LHCN-M2 (cell line): Measurements from ENCODE around the gene C7orf57. TPM values are rescaled to one million over a fixed set of nuclear protein-coding genes. Genes with fewer than 3 reads are reported as not detected.

Experiments used
- DNase-seq: peaks from one replicate; pipeline ENCODE4 v3.0.0-alpha.2; 2012; ENCODE audit warnings: low read depth
- polyA plus RNA-seq: library from polyadenylated mRNA; unstranded; fragments of >200 nt; gene quantifications from one replicate; pipeline ENCODE4 v1.2.1, GENCODE V29; 2012; ENCODE audit warnings: missing spikeins
- total RNA-seq: library from RNA; depleted of rRNA; stranded (reverse); fragments of >200 nt; gene quantifications from 2 replicates; pipeline ENCODE4 v1.2.3, GENCODE V29; 2014; rRNA removed

Gene C7orf57
- total RNA-seq: 0.13 and 0.29 TPM in 2 replicates
- 0.19 TPM for polyA plus RNA-seq

DNA sequence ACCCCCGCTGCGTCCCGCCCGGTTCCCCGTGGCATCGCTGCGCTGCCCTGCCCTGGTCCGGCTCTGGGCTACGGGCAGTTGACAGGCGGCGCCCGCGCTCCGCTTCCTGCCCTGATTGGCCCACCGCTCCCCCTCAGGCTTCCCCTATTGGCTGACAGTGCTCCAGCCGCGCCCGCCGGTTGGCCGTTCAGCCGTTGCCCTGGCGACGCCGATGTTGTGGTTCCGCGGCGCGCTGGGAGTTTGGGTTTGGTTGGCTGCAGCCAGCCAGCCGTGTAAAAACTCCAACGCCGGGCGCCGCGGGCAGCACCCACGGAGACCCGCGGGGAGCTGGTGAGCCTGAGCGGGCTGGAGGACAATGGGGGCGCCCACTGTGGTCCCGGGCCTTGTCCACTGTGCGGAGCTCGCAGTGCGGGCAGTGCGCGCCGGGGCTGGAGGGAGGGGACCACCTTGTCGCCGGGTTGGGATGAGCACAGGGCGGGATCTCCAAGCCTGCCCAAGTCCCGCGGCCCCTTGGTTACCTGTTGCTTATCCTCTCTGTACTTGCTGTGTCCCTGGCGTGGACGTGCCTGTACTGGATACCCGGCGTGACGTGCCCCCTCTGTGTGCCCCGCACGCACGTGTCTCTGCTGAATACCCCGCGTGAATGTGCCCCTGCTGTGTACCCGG is at the start of gene C7orf57:
C7orf57 (plus strand) TSS at position 243 of the 666 bp plus-strand sequence. CDS start 766 bp downstream, outside the sequence.
- peak; percentile 88 for DNase-seq

DNA sequence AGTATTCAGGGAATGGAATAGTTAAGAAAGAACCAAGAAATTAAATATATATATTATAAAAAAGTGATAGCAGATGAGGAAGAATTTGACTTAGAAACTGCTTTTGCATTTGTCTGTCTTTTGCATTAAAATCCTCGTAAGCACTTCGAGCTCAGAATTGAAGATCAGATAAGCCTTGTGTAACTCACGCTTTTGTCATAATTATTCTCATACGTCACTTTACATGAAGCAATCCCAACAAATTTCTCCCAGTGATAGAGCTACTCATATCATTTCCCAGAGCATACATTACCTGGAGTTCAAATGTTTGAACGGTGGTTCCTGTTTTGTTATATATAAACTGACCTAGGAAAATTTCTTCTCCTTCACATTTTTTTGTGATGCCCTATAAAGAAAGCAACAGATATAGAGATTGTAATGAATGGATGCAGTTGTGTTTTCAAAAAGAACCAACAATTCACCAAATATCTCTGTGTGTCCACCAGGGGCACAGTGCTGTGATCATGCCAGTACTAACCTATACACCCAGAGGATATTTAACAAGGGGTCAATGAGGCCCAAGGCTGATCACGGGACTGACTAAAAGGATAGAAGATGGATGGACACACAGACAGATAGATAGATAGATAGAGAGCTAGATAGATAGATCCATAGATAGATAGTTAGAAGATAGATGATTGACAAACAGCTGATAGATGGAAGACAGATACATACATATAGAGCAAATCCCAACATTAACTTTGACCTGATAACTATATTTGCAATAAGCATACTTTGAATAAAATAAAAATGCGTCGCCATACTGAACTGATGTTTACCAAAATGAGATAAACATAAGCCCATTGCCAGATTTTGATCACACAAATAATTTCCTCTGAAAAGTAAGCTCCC is 46.6 kb upstream of the C7orf57 start:
- no peak for DNase-seq

DNA sequence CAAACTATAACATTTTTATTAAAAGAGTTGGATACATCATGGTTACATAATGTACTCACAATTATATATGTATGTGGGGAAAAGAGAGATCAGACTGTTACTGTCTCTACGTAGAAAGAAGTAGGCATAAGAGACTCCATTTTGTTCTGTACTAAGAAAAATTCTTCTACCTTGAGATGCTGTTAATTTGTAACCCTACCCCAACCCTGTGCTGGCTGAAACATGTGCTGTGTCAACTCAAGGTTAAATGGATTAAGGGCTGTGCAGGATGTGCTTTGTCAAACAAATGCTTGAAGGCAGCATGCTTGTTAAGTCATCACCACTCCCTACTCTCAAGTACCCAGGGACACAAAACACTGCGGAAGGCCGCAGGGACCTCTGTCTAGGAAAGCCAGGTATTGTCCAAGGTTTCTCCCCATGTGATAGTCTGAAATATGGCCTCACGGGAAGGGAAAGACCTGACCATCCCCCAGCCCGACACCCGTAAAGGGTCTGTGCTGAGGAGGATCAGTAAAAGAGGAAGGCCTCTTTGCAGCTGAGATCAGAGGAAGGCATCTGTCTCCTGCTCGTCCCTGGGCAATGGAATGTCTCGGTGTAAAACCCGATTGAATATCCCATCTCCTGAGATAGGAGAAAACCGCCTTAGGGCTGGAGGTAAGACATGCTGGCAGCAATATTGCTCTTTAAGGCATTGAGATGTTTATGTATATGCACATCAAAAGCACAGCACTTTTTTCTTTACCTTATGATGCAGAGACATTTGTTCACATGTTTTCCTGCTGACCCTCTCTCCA is 45.5 kb upstream of the C7orf57 start:
- peak; percentile 13 for DNase-seq

DNA sequence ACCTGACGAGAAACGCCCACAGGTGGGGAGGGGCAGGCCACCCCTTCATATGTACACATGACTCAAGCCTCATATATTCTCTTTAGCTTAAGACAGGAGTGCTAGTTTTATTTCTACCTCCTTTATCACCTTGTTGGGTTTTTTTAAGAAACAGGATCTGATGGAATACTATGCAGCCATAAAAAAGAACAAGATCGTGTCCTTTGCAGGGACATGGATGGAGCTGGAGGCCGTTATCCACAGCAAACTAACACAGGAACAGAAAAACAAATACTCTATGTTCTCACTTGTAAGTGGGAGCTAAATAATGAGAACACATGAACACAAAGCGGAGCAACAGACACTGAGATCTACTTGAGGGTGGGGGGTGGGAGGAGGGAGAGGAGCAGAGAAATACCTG is 44.8 kb upstream of the C7orf57 start:
- DNase-seq: no peak

DNA sequence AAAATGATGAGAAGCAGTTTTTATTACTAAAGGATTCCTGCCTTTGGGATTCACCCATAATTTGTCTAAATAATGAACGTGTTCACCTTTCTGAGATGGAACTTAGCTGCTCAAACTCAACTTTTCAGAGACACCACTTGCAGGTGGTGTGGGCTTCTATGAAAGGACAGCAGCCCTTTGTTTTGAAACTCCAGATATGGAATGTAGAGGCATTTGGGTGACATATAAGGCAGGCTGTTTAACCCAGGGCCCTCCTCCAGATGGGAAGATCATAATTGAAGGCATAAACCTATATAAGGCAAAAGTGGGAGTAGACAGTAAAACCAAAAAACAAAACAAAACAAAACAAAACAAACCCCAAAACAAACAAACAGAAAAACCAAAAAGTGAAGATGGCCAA is 44.1 kb upstream of the C7orf57 start:
- DNase-seq: no peak

DNA sequence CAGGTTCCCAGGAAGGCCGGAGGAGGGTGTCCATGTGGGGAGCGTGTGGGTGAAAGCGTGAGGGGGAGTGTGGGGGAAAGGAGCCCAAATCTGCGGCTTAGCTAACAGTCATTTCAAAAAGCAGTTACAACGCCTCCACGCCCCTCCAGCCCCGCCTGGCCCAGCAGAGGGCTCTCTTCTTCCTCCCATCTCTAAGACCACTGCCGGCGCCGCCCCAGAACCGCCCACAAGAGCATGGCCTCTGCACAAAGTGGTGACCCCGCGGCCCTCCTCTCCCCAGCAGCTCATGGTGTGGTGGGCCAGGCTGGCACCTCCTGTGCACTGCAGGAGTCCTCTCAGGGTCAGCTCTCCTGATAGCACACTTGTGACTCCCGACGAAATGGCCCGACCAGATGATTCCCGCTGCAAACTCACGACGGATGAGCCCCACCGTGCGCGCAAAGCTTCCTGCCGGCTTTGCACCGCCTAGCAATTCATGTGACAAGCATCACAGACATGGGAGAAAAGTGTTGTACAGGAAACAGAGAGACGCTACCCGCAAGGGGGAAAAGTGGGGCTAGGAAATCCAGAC is 43.5 kb upstream of the C7orf57 start:
- peak; percentile 70 for DNase-seq

DNA sequence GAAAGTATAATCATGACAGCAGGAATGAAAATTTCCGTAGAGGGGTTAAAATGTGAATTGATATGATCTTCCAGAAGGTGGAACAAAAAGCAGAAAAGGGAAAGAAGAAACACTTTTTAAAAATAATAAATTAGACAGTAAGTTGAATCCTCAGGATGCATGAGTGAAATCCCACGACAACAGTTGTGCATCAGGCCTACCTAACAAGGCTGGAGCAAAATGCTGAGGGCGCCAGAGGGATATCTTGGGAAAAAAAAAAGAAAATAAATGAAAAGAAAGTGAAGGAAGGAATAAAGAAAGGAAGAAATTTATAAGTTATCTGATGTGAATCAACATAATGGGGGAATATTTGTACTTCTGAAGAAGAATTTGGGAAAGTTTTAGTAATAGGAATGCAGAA is 42.9 kb upstream of the C7orf57 start:
- DNase-seq: no peak

DNA sequence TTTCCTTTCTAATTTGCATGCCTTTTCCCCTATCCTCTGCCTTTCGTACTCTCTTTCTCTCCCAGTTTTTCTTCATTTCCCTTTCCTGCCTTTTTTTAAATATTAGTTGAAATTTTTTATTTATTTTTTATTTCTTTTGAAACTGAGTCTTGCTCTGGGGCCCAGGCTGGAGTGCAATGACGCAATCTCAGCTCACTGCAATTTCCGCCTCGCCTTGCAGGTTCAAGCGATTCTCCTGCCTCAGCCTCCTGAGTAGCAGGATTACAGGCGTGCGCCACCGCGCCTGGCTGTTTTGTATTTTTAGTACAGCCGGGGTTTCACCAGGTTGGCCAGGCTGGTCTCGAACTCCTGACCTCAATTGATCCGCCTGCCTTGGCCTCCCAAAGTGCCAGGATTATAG is 35.9 kb upstream of the C7orf57 start:
- DNase-seq: no peak

DNA sequence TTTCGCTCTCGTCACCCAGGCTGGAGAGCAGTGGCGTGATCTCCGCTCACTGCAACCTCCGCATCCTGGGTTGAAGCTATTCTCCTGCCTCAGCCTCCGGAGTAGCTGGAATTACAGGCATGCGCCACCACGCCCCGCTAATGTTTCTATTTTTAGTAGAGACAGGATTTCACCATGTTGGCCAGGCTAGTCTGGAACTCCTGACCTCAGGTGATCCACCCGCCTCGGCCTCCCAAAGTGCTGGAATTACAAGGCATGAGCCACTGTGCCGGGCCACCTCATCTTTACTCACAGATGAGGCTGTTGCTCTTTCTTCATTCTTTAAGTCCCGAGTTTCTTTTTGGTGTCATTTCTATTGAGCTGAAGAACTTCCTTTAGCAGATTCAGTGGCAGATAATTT is 35.2 kb upstream of the C7orf57 start:
- peak; percentile 31 for DNase-seq

DNA sequence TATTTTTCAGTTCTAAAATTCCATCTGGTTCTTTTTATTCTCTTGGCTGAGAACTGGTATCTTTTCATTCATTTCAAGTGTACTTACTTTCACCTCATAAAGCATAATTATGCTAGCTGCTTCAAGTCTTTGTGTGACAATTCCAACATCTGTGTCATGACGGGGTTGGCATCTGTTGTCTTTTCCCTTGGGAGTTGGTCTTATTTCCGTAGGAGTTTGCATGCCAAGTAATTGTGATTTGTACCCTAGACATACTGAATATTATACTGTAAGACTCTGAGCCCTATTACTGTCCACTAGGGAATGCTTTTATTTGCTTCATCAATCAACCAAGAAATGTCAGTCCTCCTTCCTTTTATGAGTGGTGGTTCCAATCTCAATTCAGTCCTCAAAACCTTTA is 31.3 kb upstream of the C7orf57 start:
- peak; percentile 46 for DNase-seq

DNA sequence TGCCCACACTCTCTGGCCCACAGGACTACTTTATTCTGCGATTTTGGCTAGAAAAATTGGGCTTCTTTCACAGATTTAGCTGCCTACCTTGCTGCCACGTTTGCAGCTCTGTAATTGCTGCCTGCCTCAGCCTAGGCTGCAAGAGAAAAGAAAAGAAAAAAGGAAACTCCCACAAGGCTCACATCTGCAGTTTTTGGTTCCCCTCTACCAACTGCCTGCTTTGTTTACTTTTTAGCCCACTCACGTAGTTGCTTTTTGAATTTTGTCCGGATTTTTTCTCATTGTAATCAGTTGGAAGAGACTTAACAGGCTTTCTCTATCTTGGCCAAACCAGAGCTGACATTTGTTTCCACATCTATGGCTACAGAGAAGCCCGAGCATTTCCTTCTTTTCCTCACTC is 30.7 kb upstream of the C7orf57 start:
- no peak for DNase-seq

DNA sequence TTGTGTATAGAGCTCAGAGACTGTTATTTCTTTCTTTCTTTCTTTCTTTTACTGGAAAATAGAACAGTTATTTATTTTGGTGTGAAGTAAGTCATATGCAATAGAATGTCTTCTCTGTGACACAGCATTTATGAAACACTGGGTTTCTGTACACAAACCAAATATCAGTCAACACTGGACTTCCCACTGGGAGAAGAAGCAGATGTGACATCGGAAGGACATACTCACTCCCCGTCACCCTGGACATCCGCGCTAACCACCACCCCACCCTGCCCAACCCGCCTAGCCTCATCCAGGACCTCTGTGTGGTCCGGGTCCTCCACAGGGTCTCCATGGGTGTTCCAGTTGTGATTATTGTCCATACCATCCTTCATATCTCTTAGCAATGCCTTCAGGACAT is 28.5 kb upstream of the C7orf57 start:
- DNase-seq: no peak

DNA sequence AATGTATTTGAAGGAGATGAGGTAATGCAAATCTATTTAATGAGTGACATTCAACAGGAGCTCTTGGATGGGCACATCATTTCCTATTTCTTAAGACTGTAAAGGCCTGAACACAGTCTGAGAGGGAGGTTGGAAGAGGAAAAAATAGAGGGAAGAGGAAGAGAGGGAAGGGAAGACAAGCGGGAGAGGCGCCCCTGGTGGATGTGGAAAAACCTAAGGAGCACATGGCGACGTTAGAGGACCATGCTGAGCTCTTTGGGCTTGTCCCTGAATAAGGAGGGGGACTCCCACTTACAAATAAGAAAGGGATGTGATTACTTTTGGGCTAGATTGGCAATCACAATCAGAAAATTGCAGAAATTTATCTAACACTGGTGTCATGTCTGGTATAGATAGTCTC is 26.1 kb upstream of the C7orf57 start:
- DNase-seq: no peak

DNA sequence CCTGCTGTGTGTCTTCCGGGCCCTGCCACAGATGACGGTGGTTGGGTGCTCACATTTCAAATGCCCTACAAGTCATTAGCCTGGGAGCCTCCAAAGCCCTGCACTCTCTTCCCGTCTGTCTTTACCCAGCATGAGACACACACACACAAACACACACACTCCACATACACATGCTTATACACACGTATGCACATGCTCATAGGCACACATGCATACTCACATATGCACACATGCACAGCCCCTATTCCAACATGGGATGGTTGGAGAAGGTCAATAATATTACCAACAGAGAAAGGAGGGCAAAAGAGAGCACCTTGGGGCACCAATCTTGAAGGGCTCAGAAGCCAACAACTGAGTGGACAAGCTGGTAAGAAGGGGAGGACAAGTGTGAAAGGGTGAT is 25.4 kb upstream of the C7orf57 start:
- no peak for DNase-seq

DNA sequence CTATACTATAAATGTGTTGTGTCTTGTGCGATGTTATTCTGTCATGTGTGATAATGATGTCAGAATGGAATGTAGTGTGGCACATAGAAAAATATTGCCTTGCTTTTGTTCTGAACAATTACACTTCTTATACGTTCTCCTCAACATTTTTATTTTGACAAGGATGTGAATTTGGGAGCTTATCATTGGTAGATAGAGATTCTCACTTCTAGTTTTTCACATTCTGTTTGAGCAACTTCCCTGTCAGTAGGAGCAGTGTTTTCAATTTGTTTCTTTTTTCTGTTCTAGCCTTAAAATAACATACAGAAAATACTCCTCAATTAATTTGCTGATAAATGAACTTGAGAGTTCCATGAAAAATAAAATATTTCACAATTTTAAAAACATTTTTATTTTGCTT is 24.0 kb upstream of the C7orf57 start:
- no peak for DNase-seq

DNA sequence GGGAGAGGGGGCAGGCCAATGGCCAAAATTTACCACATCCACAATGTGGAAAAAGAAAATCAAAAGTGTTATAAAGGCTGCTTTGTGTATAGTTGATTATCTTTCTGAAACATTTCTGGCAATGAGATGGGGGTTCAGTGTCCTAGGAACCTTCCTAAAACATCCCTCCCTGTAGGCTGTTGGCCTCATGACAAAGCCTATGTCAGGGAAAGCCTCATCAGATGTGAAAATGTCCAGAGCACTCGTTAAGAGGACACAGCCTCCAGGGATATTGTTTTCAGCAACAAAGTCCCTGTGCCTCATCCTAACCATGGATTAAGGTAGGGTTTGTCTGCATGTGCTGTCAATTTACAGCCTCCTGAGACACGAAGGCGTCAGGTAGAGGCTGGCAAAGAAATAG is 23.4 kb upstream of the C7orf57 start:
- DNase-seq: no peak

DNA sequence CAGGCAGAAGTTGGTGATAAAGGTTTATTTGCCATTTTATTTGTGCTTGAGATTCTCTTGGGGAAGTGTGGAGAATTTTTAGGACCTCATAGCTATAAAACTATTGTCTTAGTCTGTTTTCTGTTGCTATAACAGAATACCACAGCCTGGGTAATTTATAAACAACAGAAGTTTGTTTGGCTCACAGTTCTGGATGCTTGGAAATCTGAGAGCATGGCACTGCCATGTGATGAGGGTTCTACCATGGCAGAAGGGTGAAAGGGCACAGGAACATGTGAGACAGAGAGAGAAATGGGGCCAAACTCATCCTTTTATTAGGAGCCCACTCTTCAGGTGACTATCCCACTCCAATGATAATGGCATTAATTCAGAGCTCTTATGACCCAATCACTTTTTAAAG is 18.7 kb upstream of the C7orf57 start:
- DNase-seq: no peak

DNA sequence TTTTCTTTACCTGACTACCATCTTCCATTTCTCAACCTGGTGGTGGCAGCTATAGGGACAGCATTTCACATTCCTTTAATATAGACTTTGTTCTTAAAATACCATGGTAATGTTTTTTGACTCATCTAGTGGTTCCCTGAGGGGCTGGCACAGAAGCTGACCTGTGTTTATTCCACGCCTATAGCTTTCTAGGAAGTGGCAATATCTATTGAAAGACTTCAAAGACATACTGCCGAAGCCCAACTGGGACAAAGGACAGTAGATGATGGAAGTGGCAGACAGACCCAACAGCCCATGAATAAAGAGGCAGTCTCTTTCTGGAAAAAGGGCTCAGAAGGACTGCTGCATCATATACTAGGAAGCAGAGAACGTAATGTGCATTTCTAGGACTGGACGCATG is 17.7 kb upstream of the C7orf57 start:
- no peak for DNase-seq

DNA sequence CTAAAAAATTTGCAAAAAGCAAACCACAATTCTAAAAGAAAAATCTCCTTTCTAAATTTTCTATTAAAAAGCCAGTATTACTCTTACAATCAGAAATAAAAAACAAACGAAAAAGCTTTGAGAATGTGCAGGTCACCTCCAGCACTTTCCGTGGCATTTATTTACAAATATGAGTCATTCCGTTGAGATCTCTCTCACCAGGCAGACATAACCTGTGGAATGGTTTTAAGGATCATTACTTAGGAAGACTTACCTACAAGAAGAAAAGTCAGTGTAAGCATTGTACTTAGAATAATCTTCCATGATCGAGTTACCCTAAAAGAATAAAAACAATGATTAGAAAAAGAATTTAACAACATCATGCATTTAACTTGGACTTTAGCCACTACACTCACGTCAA is 9.7 kb upstream of the C7orf57 start:
- no peak for DNase-seq

DNA sequence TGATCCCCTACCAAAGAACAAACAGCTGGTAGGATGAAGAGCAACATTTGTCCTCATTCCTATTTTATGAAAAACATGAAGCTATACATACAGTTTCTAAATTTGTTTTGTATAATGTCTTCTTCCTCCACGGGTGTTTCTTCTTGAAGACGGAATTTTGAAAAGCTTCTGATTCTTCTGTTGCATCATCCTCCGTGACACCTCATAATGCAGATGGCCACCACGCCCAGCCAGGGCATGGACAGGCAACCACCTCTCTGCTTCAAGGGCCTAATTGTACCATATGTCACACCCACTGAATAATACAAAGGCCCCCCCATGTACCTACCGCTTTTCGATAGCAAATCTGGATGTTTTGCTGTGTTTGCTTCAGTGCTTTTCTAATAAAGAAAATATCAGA is 6.4 kb upstream of the C7orf57 start, which contains the start of gene SUN3:
SUN3 (minus strand) TSS at position 170 of the 400 bp plus-strand sequence; CDS start at position 1, 169 bp downstream.
- DNase-seq: no peak

DNA sequence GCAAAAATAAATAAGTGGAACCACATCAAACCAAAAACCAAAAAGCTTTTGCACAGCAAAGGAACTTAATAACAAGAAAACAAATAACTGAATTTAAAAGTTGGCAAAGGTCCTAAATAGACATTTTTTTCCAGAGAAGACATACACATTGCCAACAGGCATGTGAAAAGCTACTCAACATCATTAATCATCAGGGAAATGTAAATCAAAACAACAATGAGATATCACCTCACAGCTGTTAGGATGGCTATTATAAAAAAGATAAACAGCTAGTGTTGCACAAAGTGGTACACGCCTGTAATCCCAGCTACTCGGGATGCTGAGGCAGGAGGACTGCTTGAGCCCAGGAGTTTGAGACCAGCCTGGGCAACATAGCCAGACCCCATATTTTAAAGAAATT is 4.2 kb upstream of the C7orf57 start:
- DNase-seq: peak; percentile 68

DNA sequence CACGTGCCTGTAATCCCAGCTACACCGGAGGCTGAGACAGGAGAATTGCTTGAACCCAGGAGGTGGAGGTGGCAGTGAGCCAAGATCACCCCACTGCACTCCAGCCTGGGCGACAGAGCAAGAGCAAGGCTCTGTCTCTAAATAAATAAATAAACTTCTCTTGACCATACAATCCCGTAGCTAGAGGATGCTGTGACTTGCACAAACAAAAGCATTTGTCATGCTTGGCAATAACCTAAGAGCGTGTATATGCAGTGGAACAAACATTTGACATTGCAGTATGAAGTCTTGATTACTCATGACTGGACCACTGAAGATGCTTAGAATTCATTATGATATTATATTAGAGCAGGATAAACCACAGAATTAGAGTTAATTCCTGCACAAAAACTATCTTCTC is 1.4 kb upstream of the C7orf57 start:
- no peak for DNase-seq
